CD4-positive, alpha-beta memory T cell (primary cell): ENCODE data around the gene ERP44. TPM values are rescaled to one million over a fixed set of nuclear protein-coding genes. Genes with fewer than 3 reads are reported as not detected.
"Not testable (repeated sequence)": the region's sequence is repeated elsewhere in the genome, so short reads cannot be mapped to it uniquely, and the experiment has no call there.

Experiments
- CTCF ChIA-PET: fragments of 350-600 bp; sonication (Branson Sonifier 250); formaldehyde crosslinking; loops from one replicate; lab custom pipeline; 2021; ENCODE audit warnings: inconsistent platforms; ENCODE audit not compliant: partially characterized antibody; lab: Charles Lee
- POLR2A ChIA-PET: fragments of 350-600 bp; sonication (Branson Sonifier 250); formaldehyde crosslinking; loops from one replicate; lab custom pipeline; 2021; ENCODE audit not compliant: partially characterized antibody; lab: Charles Lee
- DNase-seq, 5 donors: peaks; one replicate each; pipeline versions ENCODE4 v3.0.0 to v3.0.0-alpha.2; 2020 to 2022; ENCODE audit warnings: mixed read lengths in 1 of 5
- H3K27ac ChIP-seq: one replicate; pipeline ENCODE4 v1.7.0; 2013; ENCODE audit warnings: low read depth, low read length
- H3K27me3 ChIP-seq: 2 replicates; pipeline ENCODE4 v1.7.0; 2013; ENCODE audit warnings: mild to moderate bottlenecking, low read length, moderate library complexity; ENCODE audit not compliant: insufficient read depth
- H3K36me3 ChIP-seq: 2 replicates; pipeline ENCODE4 v1.7.0; 2013; ENCODE audit warnings: mild to moderate bottlenecking, low read length, moderate library complexity; ENCODE audit not compliant: insufficient read depth
- H3K4me1 ChIP-seq: 2 replicates; pipeline ENCODE4 v1.7.0; 2013; ENCODE audit warnings: mild to moderate bottlenecking, low read length, moderate library complexity; ENCODE audit not compliant: insufficient read depth
- H3K4me3 ChIP-seq, 2 donors: one replicate each; pipeline ENCODE4 v1.7.0; 2013; ENCODE audit warnings: low read length in 2 of 2, mild to moderate bottlenecking in 1 of 2
- H3K9me3 ChIP-seq, 2 donors: one replicate each; pipeline ENCODE4 v1.7.0; 2013; ENCODE audit warnings: low read length in 2 of 2, control low read depth in 1 of 2; ENCODE audit not compliant: control insufficient read depth in 1 of 2
- H3K27ac Mint-ChIP-seq, 7 donors: one replicate each; pipeline ENCODE4 v1.8.0; 2020 to 2021; ENCODE audit warnings: mixed read lengths in 7 of 7, mild to moderate bottlenecking in 6 of 7, inconsistent platforms in 3 of 7, moderate library complexity in 3 of 7
- H3K27me3 Mint-ChIP-seq, 2 donors: one replicate each; pipeline ENCODE4 v1.8.0; 2020 to 2021; ENCODE audit warnings: mixed read lengths in 2 of 2
- H3K36me3 Mint-ChIP-seq, 2 donors: one replicate each; pipeline ENCODE4 v1.8.0; 2020 to 2021; ENCODE audit warnings: mixed read lengths in 2 of 2, inconsistent platforms in 1 of 2, mild to moderate bottlenecking in 1 of 2
- H3K4me1 Mint-ChIP-seq, 4 donors: one replicate each; pipeline ENCODE4 v1.8.0; 2020 to 2021; ENCODE audit warnings: mixed read lengths in 4 of 4, mild to moderate bottlenecking in 1 of 4
- H3K4me3 Mint-ChIP-seq, 8 donors: one replicate each; pipeline ENCODE4 v1.8.0; 2020 to 2021; ENCODE audit warnings: mixed read lengths in 8 of 8, mild to moderate bottlenecking in 7 of 8, moderate library complexity in 6 of 8, inconsistent platforms in 3 of 8
- H3K9me3 Mint-ChIP-seq, 8 donors: one replicate each; pipeline ENCODE4 v1.8.0; 2020 to 2021; ENCODE audit warnings: mixed read lengths in 8 of 8, mild to moderate bottlenecking in 5 of 8, inconsistent platforms in 3 of 8, moderate library complexity in 1 of 8
- intact Hi-C: fragments of 100-400 bp; cut with micrococcal nuclease; formaldehyde crosslinking; loops from one replicate; pipeline ENCODE4 v1.15.1; 2023
- polyA plus RNA-seq, 2 donors: library from polyadenylated mRNA; unstranded; fragments of 300-500 nt; fragmentation: Illumina TruSeq; gene quantifications; one replicate each; pipeline ENCODE4 v1.2.3, GENCODE V29; 2021
- total RNA-seq, 2 experiments: library from RNA; stranded (reverse); gene quantifications; one replicate each; pipeline ENCODE4 v1.2.3, GENCODE V29; 2021

Gene ERP44
- total and polyA plus RNA-seq, 4 experiments from 2014 or later, result 16.5 to 44.7 (median 26.3) TPM

GRCh38 chr9:100101608-100102007 lies 2.8 kb upstream of the ERP44 start:
- intact Hi-C loops, result no loop called here
- no peaks in the 10 kb centered on the region for H3K27me3 Mint-ChIP-seq
- H3K4me1 ChIP-seq, result peaks cover 26% of the 10 kb centered on the region
- CTCF ChIA-PET, result no interaction called here
- no peak overlapping the region for H3K4me3 Mint-ChIP-seq
- peaks cover 11 to 35% (median 21%) of the 10 kb centered on the region in 4 donors for H3K4me1 Mint-ChIP-seq
- H3K27ac ChIP-seq, result no peak overlapping the region
- H3K4me3 ChIP-seq, result no peak overlapping the region
- no peak for DNase-seq
- H3K9me3 Mint-ChIP-seq, result no peaks in the 10 kb centered on the region
- no peak overlapping the region for H3K27ac Mint-ChIP-seq
- H3K9me3 ChIP-seq, result no peaks in the 10 kb centered on the region
- peaks cover 0 to 22% of the 10 kb centered on the region in 2 donors for H3K36me3 Mint-ChIP-seq
- H3K36me3 ChIP-seq, result peaks cover 15% of the 10 kb centered on the region
- POLR2A ChIA-PET, result no interaction called here
- no peaks in the 10 kb centered on the region for H3K27me3 ChIP-seq

GRCh38 chr9:100100146-100100667 lies 1.4 kb upstream of the ERP44 start:
- no peak for DNase-seq
- Histone ChIP-seq H3K4me1 (peaks cover 26% of the 10 kb centered on the region), H3K4me3 (no peak overlapping the region), H3K27ac (peak overlapping the region; percentile 80), H3K9me3 (no peaks in the 10 kb centered on the region), H3K36me3 (peaks cover 1% of the 10 kb centered on the region), H3K27me3 (no peaks in the 10 kb centered on the region)
- Mint-ChIP-seq H3K36me3 (peaks cover 0 to 22% of the 10 kb centered on the region in 2 donors), H3K27ac (peak overlapping the region in 6 of 7 donors; percentile 72 to 99 (median 97)), H3K4me1 (peaks cover 18 to 49% (median 33%) of the 10 kb centered on the region in 4 donors), H3K4me3 (peak overlapping the region; percentile 94 to 100 (median 100)), H3K9me3 (no peaks in the 10 kb centered on the region), H3K27me3 (no peaks in the 10 kb centered on the region)
- intact Hi-C loops, result no loop called here
- ChIA-PET POLR2A (interaction anchor here (1.1 kb wide), 1 partner anchor 13 kb away, joined by 4 read pairs; no protein-coding TSS in a partner anchor), CTCF (interaction anchor here (1.5 kb wide), 1 partner anchor 114 kb away, joined by 3 read pairs; no protein-coding TSS in a partner anchor)

- peak overlapping the region; percentile 80 for H3K27ac ChIP-seq
- Mint-ChIP-seq H3K27me3 (no peaks in the 10 kb centered on the region), H3K27ac (peak overlapping the region; percentile 91 to 99 (median 97)), H3K4me3 (peak overlapping the region; percentile 94 to 100 (median 100)), H3K36me3 (peaks cover 0 to 20% of the 10 kb centered on the region in 2 donors), H3K9me3 (no peaks in the 10 kb centered on the region), H3K4me1 (peaks cover 21 to 55% (median 36%) of the 10 kb centered on the region in 4 donors)
- H3K4me1 ChIP-seq, result peaks cover 26% of the 10 kb centered on the region
- intact Hi-C loops, result loop anchor here (1.0 to 10.0 kb wide), 9 partner anchors 192 to 1433 kb away; partner anchors contain the start of genes ALG2, MRPL50, MSANTD3 and RNF20
- CTCF ChIA-PET, result interaction anchor here (0.6 to 1.5 kb wide), 2 partner anchors 115 to 117 kb away, joined by 3 to 4 read pairs; no protein-coding TSS in a partner anchor
- DNase-seq, result no peak
- H3K36me3 ChIP-seq, result no peaks in the 10 kb centered on the region
- H3K9me3 ChIP-seq, result no peaks in the 10 kb centered on the region
- H3K27me3 ChIP-seq, result no peaks in the 10 kb centered on the region
- POLR2A ChIA-PET, result interaction anchor here (1.1 to 1.3 kb wide), 2 partner anchors 13 to 193 kb away, joined by 3 to 4 read pairs; no protein-coding TSS in a partner anchor
- peak overlapping the region; percentile 85 to 89 for H3K4me3 ChIP-seq
These were observed 882 bp upstream of the ERP44 start for GRCh38 chr9:100099722-100100042.

- H3K36me3 ChIP-seq, result no peaks in the 10 kb centered on the region
- peak overlapping the region; percentile 85 to 89 for H3K4me3 ChIP-seq
- Mint-ChIP-seq H3K9me3 (no peaks in the 10 kb centered on the region), H3K27me3 (no peaks in the 10 kb centered on the region), H3K36me3 (peaks cover 0 to 14% of the 10 kb centered on the region in 2 donors), H3K27ac (peak overlapping the region; percentile 91 to 99 (median 98)), H3K4me1 (peaks cover 27 to 64% (median 44%) of the 10 kb centered on the region in 4 donors), H3K4me3 (peak overlapping the region; percentile 94 to 100 (median 100))
- peak in 3 of 5 donors; percentile 16 to 50 (median 27) for DNase-seq
- intact Hi-C loops, result loop anchor here (5.0 to 10.0 kb wide), 8 partner anchors 191 to 1434 kb away; partner anchors contain the start of genes ALG2, MRPL50, MSANTD3 and RNF20
- H3K9me3 ChIP-seq, result no peaks in the 10 kb centered on the region
- H3K4me1 ChIP-seq, result peaks cover 35% of the 10 kb centered on the region
- POLR2A ChIA-PET, result interaction anchor here (0.7 to 1.3 kb wide), 6 partner anchors 9 to 279 kb away, joined by 3 to 5 read pairs (median 3); partner anchors contain the start of gene TEX10
- CTCF ChIA-PET, result interaction anchor here (1.5 kb wide), 1 partner anchor 116 kb away, joined by 3 read pairs; no protein-coding TSS in a partner anchor
- H3K27me3 ChIP-seq, result no peaks in the 10 kb centered on the region
- peak overlapping the region; percentile 80 for H3K27ac ChIP-seq
These were observed 534 bp downstream of the ERP44 start for GRCh38 chr9:100098046-100098886.

GRCh38 chr9:100096378-100096916 lies 2.4 kb downstream of the ERP44 start:
- H3K27me3 Mint-ChIP-seq, result no peaks in the 10 kb centered on the region
- H3K4me3 Mint-ChIP-seq, result peak overlapping the region in 6 of 8 donors; percentile 2 to 73 (median 13)
- ChIA-PET CTCF (interaction anchor here (1.0 kb wide), 1 partner anchor 69 kb away, joined by 3 read pairs; no protein-coding TSS in a partner anchor), POLR2A (interaction anchor here (0.6 kb wide), 1 partner anchor 395 kb away, joined by 4 read pairs; no protein-coding TSS in a partner anchor)
- no peak overlapping the region for H3K27ac ChIP-seq
- H3K4me1 Mint-ChIP-seq, result peaks cover 36 to 83% (median 58%) of the 10 kb centered on the region in 4 donors
- peaks cover 42% of the 10 kb centered on the region for H3K4me1 ChIP-seq
- intact Hi-C loops, result loop anchor here (5.0 to 10.0 kb wide), 8 partner anchors 189 to 1436 kb away; partner anchors contain the start of genes ALG2, MRPL50, MSANTD3 and RNF20
- H3K9me3 Mint-ChIP-seq, result no peaks in the 10 kb centered on the region
- H3K9me3 ChIP-seq, result no peaks in the 10 kb centered on the region
- no peaks in the 10 kb centered on the region for H3K27me3 ChIP-seq
- peak overlapping the region in 4 of 7 donors; percentile 4 to 91 (median 20) for H3K27ac Mint-ChIP-seq
- H3K36me3 Mint-ChIP-seq, result peaks cover 0 to 13% of the 10 kb centered on the region in 2 donors
- H3K36me3 ChIP-seq, result no peaks in the 10 kb centered on the region
- no peak for DNase-seq
- no peak overlapping the region for H3K4me3 ChIP-seq

- H3K27ac Mint-ChIP-seq, H3K9me3 ChIP-seq, H3K9me3 Mint-ChIP-seq, CTCF ChIA-PET, H3K4me3 ChIP-seq, H3K36me3 ChIP-seq, H3K27ac ChIP-seq, H3K27me3 Mint-ChIP-seq, DNase-seq, H3K27me3 ChIP-seq, H3K4me3 Mint-ChIP-seq: not testable (repeated sequence)
- Mint-ChIP-seq H3K36me3 (peaks cover 0 to 10% of the 10 kb centered on the region in 2 donors), H3K4me1 (peaks cover 37 to 79% (median 62%) of the 10 kb centered on the region in 4 donors)
- POLR2A ChIA-PET, result interaction anchor here (1.0 kb wide), 1 partner anchor 10 kb away, joined by 3 read pairs; no protein-coding TSS in a partner anchor
- H3K4me1 ChIP-seq, result peaks cover 39% of the 10 kb centered on the region
- intact Hi-C loops, result loop anchor here (10.0 kb wide), 1 partner anchor 970 kb away; no protein-coding TSS in a partner anchor
These were observed 4.4 kb downstream of the ERP44 start for GRCh38 chr9:100094411-100094810.
